ENCODE results near the gene AK9. TPM values are rescaled to one million over a fixed set of nuclear protein-coding genes. Genes with fewer than 3 reads are reported as not detected.

AK9 gene
- total and polyA plus RNA-seq, 2 of the 8 experiments (the other 6 are each of a cell fraction or from before 2014, with no cell fraction given) = 1.8 to 2.2 TPM

DNA sequence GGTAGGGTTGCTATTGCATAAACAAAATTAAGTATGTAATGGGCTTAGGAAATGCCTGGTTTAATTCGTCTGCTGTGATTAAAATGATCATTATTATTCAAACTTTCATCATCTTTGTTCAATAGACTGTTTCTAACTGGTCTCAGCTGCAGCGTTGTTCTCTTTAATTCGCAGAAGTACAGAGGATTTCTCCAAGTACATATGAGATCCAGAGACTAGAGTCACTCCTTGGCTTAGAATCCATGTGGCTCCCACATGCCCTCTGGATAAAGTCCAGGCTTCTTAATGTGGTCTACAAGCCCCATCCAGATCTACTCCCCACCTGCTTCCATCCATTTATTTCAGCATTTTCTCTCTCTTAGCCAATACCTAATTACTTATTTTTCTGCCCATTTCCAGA is 206.9 kb downstream of the AK9 start:
- ChIA-PET POLR2A (ENCODE audit: partially characterized antibody) (interaction anchor here (1.0 kb wide), 1 partner anchor 38 kb away, joined by 3 read pairs; no protein-coding TSS in a partner anchor), CTCF (ENCODE audit: partially characterized antibody) (interaction anchor here (1.0 to 1.1 kb wide), 2 partner anchors 191 to 199 kb away, joined by 3 read pairs; no protein-coding TSS in a partner anchor)
- Histone ChIP-seq H3K4me1 (replicated peaks in 1 of 4; ENCODE audit: control insufficient read depth in 3 of 4, insufficient read depth in 4 of 4, low read length in 3 of 4) (peaks cover 2 to 15% (median 6%) of the 10 kb centered on the region in 4 experiments; a peak in 6 of 7 replicates), H3K27ac (ENCODE audit: low read depth, low read length) (no peak overlapping the region), H2BK120ac (replicated peaks; ENCODE audit: low read depth, low read length) (no peak overlapping the region), H2BK5ac (ENCODE audit: low read depth, low read length) (no peak overlapping the region), H3K23me2 (ENCODE audit: low read depth, low read length) (peaks cover 7% of the 10 kb centered on the region; the same call in 1 of the 2 replicates), H4K8ac (ENCODE audit: extremely low read depth, insufficient read depth, low read length) (no peak overlapping the region), H4K5ac (ENCODE audit: insufficient read length, low read depth, low read length) (no peak overlapping the region), H3K18ac (ENCODE audit: extremely low read depth, low read length) (no peak overlapping the region), H3K79me1 (ENCODE audit: low read depth, low read length) (peaks cover 3% of the 10 kb centered on the region), H3K27me3 (replicated peaks in 1 of 4; ENCODE audit: control insufficient read depth in 3 of 4, extremely low read depth in 1 of 4, insufficient read depth in 3 of 4, low read length in 3 of 4) (no peaks in the 10 kb centered on the region), H2BK12ac (ENCODE audit: low read depth, low read length) (no peak overlapping the region), H4K91ac (replicated peaks; ENCODE audit: insufficient read length, low read length) (no peak overlapping the region), H4K20me1 (replicated peaks in 1 of 2; ENCODE audit: control insufficient read depth in 1 of 2, insufficient read depth in 2 of 2, low read length in 2 of 2) (peaks cover 0 to 8% of the 10 kb centered on the region in 2 experiments), H3K36me3 (ENCODE audit: control insufficient read depth in 2 of 4, insufficient read depth in 4 of 4, low read length in 3 of 4) (peaks cover 4 to 26% (median 15%) of the 10 kb centered on the region in 4 experiments; a peak in 7 of 8 replicates), H3K79me2 (ENCODE audit: control insufficient read depth in 1 of 2, insufficient read depth in 2 of 2, low read length in 2 of 2) (peaks cover 20 to 33% of the 10 kb centered on the region in 2 experiments), H3K9me3 (ENCODE audit: insufficient read depth in 2 of 2, low read depth in 1 of 2, low read length in 1 of 2) (no peaks in the 10 kb centered on the region), H3K23ac (ENCODE audit: insufficient read length) (no peak overlapping the region), H2BK15ac (ENCODE audit: low read length) (no peak overlapping the region), H3K4me2 (ENCODE audit: insufficient read depth in 1 of 2, low read depth in 2 of 2, low read length in 2 of 2) (peak overlapping the region; percentile 72 to 76; a peak in 3 of 4 replicates), H2AFZ (ENCODE audit: low read length) (no peak overlapping the region), H2BK20ac (ENCODE audit: low read length) (no peak overlapping the region), H3K9ac (replicated peaks in 1 of 4; ENCODE audit: extremely low read depth in 1 of 4, low read depth in 3 of 4, low read length in 3 of 4) (no peak overlapping the region), H3K4ac (replicated peaks; ENCODE audit: insufficient read length, low read depth, low read length) (no peak overlapping the region), H2AK5ac (ENCODE audit: low read depth, low read length) (no peak overlapping the region), H3K14ac (ENCODE audit: insufficient read length) (no peak overlapping the region), H3K4me3 (ENCODE audit: extremely low read depth in 1 of 4, insufficient read depth in 2 of 4, low read depth in 3 of 4, low read length in 4 of 4) (peak overlapping the region in 2 of 4 experiments; percentile 37 to 55; a peak in 3 of 8 replicates), H3K56ac (replicated peaks; ENCODE audit: insufficient read length, low read depth, low read length) (no peak overlapping the region)
- no peak for DNase-seq (ENCODE audit: low read depth in 1 of 2, low spot score in 2 of 2)
- whole genome bisulfite sequencing, 2 experiments (ENCODE audit: extremely low coverage in 1 of 2, insufficient coverage in 1 of 2, insufficient read length in 1 of 2, insufficient replicate concordance in 2 of 2, low coverage in 1 of 2, low lambda C conversion rate in 2 of 2, missing lambda C conversion rate in 1 of 2) = 85% methylated on average over 3 of the region's 3 CpGs; no CpG with 5 or more reads in 1 of the 2 experiments
- FAIRE-seq = no peak
- TF ChIP-seq SIRT6 (IDR thresholded peaks at IDR 0.05; ENCODE audit: low read length) = no peak
- TF ChIP-seq JUND (IDR thresholded peaks at IDR 0.05; ENCODE audit: low read length) = no peak
- TF ChIP-seq EP300 (IDR thresholded peaks at IDR 0.05; ENCODE audit: borderline replicate concordance in 1 of 2, low read depth in 2 of 2, low read length in 2 of 2) = no peak
- TF ChIP-seq YY1 (IDR thresholded peaks at IDR 0.05; ENCODE audit: low read depth, low read length) = no peak
- TF ChIP-seq, protein P1, sequence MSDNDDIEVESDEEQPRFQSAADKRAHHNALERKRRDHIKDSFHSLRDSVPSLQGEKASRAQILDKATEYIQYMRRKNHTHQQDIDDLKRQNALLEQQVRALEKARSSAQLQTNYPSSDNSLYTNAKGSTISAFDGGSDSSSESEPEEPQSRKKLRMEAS (IDR thresholded peaks at IDR 0.05) = no peak
- TF ChIP-seq TEAD4 (IDR thresholded peaks at IDR 0.05; ENCODE audit: low read depth, low read length) = no peak
- no peak for TF ChIP-seq TAF1 (IDR thresholded peaks at IDR 0.05; ENCODE audit: low read depth, low read length)
- no peak for TF ChIP-seq MAFK (IDR thresholded peaks at IDR 0.05; ENCODE audit: low read depth, low read length)
- no peak for TF ChIP-seq SP4 (IDR thresholded peaks at IDR 0.05; ENCODE audit: low read length)
- no peak for TF ChIP-seq RNF2 (IDR thresholded peaks at IDR 0.05; ENCODE audit: borderline replicate concordance, low read depth, low read length, missing control alignments, poor library complexity, severe bottlenecking)
- no peak for TF ChIP-seq CTBP2 (IDR thresholded peaks at IDR 0.05; ENCODE audit: borderline replicate concordance, insufficient read depth, insufficient read length, low read length)
- TF ChIP-seq CREB1 (IDR thresholded peaks at IDR 0.05) = no peak
- no peak for TF ChIP-seq FOSL1 (IDR thresholded peaks at IDR 0.05; ENCODE audit: insufficient read depth, low read depth, low read length)
- no peak for TF ChIP-seq TAF7 (optimal IDR thresholded peaks at IDR 0.05; ENCODE audit: borderline replicate concordance, low read depth, low read length)
